GM18520 (cell line): ENCODE data around the gene SLC35B1.
"Not testable (repeated sequence)": the region's sequence is repeated elsewhere in the genome, so short reads cannot be mapped to it uniquely, and the experiment has no call there.

Experiments used
- ATAC-seq: cut with Tn5 transposase; IDR thresholded peaks from one replicate; pipeline ENCODE4 v1.9.1; 2021; ENCODE audit not compliant: unreplicated experiment

Gene SLC35B1

DNA sequence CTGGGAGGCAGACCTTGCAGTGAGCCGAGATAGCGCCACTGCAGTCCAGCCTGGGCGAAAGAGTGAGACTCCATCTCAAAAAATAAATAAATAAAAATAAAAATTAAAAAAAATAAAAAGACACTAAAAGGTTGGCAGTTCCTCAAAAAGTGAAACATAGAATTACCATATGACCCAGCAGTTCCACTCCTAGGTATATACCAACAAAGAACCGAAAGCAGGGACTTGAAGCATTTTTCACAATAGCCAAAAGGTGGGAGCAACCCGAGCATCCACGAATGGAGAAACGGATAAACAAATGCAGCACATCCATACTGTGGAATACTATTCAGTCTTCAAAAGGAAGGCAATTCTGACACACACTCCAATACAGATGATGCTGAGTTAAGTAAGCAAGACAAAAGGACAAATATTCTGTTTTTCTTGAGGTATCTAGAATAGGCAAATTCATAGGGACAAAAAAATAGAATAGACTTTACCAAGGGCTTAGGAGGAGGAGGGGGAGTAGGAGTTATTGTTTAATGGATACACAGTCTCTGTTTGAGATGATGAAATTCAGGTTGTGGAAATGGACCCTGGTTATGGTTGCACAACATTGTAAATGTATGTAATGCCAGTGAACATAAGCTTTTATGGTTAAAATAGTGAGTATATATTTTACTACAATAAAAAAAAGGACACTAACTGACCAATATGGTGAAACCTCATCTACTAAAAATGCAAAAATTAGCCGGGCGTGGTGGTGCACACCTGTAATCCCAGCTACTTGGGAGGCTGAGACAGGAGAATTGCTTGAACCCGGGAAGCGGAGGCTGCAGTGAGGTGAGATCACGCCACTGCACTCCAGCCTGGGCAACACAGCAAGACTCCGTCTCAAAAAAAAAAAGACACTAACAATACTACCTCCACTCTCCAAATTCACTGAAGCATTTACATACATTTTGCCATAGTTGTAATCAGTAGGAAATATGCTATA lies 27.0 kb upstream of the SLC35B1 start:
- ATAC-seq = no peak

DNA sequence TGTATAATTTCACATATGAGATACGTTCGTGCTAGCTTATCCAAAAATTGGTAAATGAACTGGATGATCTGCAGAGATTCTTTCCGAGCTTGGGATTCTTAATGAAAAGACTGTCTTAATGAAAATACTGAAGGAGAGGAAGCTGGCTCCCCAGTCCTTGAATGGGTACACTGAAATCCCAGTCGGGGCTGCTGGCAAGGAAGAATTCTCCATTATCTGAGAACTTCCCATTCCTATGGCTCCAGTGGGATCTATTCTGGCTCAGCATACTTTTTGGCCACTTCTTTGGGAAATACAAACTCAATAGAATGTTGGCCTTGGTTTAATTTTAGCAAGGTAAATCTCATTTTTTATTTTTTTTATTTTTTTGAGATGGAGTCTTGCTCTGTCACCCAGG lies 23.7 kb upstream of the SLC35B1 start:
- ATAC-seq = no peak

DNA sequence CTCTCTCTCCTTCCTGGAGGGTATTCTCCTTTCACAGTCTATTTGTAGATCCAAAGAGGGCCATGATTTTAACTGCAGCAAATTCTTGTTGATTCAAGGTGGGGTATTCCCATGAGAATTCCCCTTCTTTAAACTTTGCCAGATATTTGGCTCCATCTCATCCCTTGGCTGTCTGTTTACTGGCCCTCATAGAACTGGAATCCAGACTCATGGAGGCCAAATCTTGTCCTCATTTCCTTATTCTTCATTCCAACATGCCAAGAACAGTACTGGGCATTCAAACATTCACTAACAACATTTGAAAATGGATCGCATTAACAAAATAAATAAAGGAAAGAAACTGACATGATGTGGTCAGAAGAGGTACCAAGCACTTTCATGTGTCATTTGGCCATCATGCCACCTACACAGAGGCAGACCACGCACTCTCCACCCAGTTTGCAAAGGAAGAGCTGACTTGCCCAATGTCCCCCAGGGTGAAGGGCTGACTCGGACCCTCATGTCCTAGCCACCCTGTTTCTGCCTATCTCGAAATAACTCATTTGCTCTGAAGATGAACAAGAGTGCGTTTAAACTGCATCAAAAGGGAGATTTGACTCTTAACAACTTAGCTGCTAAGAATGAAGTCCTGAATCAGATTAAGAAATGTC lies 23.1 kb upstream of the SLC35B1 start:
- no peak for ATAC-seq

DNA sequence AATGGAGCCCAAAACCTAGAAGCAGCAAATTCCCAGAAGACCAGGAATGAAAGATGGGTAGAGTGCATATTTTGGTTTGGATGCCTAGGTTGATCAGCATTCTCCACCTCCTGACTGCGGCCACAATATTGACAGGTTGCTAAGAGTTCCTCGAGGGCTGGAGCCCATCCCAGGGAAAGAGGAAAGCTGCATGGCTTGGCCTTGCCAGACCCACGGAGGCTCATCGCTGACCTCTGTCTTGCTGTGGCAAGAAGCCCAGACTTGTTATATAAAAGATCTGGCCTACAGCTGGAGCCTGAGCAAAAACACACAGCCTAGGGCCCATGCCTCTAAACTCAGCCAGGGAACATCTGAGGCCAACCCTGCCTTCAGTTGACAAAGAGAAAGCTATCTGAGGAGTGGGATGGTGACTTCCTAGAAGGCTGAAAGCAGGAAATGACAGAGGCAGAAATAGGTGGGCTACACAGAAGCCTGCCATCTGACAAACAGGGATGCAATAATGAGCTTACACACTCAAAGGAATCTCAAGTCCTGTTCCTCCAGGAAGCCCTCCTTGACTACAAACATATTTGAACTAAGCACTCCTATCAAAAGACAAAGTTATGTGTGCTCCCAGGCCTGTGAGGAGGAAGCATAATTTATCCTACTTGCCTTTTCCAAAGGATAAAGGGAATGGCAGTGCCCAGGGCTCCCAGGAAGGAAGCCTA lies 22.5 kb upstream of the SLC35B1 start:
- no peak for ATAC-seq

DNA sequence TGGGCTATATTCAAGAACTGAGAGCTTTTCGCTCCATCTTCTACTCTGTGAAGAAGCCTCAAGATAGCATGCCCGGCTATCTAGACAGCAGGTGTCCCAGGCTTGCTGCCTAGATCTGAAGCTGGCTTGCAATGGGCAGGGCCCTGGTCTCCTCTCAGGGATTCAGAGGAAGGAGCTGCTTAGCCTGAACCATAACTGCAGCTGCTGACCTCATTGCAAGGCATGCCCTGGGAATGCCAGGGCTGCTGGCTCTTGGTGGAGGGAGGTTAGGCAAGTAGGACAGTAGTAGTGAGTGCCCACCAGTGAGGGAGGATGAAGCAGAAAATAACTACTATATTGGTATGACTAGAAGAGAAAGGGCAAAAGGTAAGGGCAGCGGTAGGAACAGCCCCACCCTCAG lies 21.3 kb upstream of the SLC35B1 start:
- ATAC-seq = no peak

DNA sequence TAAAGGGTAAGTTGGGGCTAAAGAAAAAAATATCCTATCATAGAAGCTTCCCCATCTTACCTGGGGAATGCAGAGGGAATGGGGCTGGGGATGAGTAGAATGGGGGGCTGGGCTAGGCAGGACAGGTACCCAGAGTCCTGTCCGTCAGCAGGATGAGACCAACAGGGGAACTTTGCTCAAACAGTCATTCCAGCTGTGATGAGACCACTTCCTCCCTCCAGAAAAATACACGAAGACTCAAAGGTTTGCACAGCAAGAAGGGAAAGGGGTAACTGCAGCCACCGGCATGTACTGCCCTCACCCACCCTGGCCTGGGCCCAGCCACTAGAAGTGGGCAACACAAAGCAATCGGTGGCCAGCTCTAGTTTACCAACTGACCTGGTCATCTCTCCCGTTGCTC lies 20.7 kb upstream of the SLC35B1 start:
- no peak for ATAC-seq

DNA sequence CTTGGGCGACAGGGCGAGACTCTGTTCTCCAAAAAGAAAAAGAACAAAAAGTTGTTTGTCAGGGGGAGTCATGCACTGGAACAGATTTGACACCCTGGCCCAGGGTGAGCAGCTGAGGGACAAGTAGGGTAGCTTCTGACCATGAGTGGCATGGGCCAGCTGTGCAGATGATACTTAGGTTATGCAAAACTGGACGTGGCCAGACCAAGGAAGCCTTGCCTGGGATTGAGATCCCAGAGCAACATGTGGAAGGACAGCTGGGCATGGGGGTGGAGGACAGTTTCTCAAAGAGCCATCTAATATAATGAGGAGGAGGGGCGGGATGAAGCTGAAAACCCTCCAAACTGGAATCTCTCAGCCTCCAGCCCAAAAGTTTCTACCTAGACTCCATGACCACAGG lies 19.6 kb upstream of the SLC35B1 start:
- ATAC-seq = no peak

DNA sequence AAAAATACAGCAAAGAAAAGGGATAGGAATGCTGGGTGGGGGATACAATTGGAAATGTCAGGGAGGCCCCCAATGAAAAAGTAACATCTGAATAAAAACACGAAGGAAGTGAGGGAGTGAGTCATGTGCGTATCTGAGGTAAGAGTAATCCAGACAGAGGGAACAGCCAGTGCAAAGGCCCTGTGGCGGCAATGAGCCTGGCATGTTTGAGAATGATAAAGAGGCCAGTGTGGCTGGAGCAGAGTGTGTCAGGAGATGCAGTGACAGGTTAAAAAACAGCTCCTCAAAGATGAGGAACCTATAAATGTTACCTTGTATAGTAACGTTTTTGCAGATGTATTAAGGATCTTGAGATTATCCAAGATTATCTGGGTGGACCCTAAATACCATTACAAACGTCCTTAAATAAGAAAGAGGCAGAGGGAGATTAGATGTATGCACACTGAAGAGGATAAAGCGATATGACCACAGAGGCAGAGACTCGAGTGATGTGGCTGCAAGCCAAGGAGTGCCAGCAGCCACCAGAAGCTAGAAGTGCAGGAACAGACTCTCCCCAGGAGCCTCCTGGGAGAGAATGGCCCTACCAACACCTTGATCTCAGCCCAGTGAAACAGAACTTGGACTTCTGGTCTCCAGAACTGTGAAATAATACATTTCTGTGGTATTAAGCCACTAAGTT lies 17.8 kb upstream of the SLC35B1 start:
- ATAC-seq = no peak

DNA sequence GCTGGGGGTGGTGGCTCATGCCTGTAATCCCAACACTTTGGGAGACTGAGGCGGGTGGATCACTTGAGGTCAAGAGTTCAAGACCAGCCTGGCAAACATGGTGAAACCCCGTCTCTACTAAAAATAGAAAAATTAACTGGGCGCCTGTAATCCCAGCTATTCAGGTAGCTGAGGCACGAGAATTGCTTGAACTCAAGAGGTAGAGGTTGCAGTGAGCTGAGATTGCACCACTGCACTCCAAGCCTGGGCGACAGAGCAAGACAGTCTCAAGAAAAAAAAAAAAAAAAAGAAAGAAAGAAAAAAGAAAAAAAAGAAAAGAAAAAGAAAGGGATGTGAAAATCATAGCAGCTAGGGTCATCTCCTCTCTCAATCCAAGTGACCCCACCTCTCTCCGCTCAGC lies 16.8 kb upstream of the SLC35B1 start:
- not testable (repeated sequence) for ATAC-seq

DNA sequence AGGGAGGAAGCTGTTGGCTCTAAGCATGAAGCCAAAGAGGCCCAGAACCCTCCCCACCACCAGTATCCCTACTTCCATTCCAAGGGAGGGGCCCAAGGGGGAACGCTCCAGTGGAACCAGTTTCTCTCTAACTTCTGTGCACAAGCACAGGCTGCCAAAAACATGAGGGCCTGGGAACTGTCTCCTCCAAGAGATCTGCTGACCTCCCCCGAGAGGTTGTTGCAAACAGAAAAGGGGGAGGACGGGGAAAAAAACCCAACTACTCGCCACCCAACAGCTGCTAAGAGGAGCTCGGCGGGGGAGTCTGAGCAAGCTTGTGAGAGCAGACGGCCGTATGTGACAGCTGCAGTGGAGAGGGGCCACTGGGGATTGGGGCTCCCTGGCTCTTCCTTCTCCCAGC lies 15.7 kb upstream of the SLC35B1 start:
- no peak for ATAC-seq

DNA sequence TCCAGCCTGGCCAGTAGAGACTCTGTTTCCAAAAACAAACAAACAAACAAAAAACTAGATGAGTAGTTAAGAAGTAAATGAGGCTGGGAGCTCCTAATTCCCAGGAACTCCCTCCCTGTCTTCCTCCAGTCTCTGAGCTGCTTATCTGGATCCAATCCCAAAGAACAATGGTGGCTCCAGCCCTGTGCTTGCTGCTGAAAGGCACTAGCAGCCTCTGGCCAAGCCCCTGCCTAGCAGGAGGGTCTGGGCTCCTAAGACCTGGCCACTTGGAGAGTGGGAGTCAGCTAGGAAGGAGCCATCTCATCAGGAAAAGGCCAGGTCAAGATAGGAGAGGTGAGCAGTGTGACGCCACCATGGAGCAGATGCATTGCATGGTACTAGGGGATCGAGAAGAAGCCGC lies 14.3 kb upstream of the SLC35B1 start:
- ATAC-seq = no peak

DNA sequence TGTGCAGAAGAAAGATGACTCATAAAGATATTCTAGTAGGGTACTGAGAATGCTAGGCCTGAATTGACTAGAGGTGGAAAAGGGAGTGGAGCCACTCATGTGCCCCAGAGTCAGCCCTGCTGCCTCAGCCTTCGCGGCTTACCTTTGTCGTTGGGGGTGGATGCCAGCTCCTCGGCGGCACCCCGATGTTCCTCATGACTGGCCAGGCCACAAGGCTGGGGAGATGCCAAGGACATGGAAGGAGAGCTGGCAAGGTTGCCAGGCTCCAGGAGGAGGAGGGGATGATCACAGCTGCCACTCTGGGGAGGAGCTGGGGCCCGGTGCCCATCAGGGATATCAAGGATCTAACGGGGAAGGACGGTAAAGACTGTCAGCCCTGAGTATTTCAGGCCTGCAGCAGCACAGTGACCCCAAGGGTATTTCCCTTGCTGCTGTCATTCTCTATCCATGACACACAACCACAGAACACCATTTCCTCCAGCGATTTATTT lies 9.7 kb upstream of the SLC35B1 start:
- no peak for ATAC-seq

DNA sequence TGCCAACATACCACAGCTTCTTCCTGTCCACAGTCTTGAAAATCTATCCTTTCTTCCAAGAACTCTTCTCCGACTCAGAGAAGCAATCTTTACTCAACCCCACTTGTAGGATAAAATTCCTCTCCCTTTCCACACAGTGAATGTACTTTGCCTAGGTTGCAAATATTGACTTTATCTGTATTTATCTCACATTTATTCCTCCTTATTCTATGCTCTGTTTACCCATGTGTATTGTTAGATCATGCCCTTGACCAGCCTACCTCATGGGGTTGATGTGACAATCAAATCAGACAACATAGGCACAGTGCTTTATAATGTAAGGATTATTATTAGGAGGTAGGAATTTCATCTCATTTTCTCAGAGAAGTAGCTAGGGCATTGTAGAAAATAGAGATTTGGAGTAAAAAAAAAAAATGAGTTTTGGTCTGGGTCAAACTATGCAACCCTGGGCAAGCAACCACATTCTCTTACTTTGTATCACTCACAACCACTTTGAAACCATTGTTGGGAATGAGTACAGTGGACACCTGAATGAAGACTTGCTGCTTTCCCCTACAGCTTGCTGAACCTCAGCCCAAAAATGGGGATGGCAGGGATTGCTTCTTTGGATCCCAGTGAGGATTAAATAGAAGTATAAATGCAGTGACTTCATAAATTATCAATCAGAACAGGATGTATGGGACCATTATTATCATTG lies 9.1 kb upstream of the SLC35B1 start:
- ATAC-seq = no peak

DNA sequence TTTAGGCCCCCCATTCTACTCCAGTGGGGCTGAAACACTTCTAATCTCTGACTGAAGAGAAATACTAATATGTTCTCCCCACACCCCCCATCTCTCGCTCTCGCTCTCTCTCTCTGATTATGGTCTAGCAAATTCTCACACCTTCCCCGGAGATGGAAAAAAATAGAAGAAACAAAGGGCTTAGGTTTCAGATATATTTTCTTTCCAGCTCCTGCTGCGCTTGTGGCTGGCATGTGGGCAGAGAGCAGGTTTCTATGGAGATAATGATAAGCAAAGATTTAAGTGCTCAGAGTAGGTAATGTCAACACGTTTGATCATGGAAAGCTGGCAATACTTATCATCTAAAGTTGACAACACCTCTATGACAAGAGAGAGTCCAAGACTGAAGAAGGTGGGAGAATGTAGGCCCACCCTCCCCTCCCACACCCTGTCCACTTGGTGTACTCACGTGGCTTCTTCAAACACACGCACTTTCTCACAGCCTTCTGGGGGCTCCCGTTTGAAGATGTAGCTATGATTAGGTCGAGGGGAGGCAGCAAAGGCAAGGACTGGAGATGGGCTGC lies 8.0 kb upstream of the SLC35B1 start:
- no peak for ATAC-seq

DNA sequence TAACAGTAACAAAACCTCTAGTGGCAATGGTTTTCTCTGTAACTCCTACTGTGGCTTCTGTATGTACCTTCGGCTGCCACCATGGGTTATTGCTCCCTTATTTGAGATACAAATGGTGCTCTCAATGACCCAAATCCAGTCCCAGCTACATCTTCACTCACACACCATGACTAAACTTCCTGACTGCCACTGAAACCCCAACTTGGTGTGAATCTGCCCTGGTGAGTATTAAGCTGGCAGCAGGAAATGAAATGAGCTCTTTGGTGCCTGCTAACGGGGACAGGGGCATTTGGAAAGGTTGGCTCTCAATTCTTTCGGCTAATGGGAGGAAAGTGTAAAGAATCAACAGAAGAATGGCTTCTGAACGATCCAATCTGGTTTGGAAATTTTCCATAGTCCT lies 7.5 kb upstream of the SLC35B1 start:
- no peak for ATAC-seq

DNA sequence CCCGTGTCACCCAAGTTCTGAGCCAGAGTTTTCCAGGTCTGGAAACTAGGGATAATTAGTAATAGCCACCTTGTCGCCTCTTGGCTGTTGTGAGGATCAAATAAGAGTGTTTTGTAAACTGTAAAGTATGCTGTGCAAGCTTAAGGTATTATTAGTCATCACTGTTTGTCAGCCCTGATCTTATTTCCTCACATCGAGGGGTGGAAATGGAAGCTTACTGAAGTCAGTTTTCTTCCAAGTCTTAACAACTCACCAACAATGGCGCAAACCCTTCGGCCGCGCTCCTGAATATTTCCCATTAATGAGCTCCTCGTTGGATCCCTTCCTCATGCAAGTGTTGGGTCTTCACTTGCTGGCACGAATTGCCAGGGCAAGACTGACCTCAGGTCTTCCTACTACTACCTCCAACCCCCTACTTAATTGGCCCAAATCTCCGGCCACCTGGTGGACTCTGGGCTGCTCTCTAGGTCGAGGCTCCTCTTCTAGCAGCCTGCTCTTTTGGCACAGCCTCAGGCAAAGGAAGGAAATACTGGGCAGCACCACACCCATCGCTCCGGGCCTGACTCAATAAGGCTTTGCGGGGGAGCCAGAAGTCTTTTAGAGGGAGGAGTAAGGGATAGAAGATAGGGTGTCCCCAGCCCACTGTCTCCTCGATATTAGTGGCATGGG lies 885 bp upstream of the SLC35B1 start:
- no peak for ATAC-seq

DNA sequence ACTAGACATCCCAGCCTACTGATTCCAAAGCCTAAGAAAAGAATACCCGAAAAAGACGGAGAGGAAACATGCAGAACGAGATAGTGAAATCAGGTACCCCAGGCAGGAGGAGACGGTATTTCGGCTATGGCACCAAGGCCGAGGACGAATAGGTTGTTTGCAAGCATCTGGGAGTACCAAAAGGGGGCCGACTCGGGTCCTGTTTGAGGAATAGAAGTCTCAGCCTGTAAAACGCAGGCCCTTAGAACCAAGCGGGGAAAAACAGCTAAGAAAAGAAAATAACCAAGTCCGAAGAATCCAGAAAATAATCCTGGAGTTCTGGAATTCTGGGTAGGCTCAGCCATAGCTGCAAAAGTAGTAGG lies 537 bp downstream of the SLC35B1 start:
- ATAC-seq = no peak

DNA sequence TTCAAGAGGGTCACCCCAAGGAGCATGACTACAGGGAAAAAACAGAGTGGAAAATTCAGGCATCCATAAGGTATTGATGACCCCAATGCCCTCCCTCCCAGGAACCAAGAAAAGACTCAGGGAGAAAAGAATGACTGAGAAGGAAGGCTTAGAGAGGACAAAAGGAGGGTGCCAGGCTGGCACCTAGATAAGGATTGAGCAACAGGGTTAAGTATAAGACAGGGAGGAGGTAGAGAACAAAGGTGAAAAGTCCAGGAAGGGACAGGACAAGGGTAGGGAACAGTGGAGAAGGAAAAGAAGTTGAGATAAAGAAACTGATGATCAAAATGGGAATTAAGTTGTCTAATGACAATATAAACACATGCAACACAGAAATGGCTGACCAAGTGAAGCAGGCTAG lies 2.5 kb downstream of the SLC35B1 start:
- ATAC-seq = no peak

DNA sequence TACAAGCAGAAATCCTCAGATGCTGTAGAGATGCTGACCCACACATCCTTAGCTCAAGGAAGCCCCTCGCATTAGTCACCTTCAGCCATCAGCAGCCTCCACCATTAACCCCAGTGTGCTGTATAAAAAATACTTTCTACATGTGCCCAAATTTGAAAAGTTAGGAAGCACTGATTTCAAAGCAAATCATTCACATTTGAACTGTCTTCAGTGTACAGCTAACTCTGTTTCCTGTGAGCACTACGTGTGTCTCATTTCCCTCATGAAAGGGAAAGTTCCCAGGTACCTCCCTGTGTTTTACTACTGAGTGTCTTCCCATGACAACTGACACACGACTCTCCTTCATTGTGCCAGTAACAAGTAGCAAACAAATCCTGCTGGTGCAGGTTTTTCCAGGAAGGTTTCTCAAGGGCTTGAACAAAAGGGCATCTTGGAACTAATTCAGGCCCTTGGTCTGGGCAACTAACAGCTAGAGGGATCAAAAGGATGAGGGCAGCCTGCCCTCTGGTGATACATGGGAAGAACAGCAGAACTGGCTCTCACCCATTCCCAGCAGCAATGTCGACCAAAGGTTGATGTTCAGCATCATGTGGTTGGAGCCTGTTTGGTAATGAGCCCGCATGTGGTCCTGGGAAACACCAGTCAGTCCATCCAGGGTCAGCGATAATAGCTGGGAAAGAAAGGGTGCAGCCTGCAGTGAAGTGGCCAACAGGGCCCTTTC lies 4.0 kb downstream of the SLC35B1 start:
- ATAC-seq = no peak
